ENCODE results near the gene PDCD4. TPM values are rescaled to one million over a fixed set of nuclear protein-coding genes. Genes with fewer than 3 reads are reported as not detected.

The PDCD4 gene
- total and polyA plus RNA-seq, 2 of the 8 experiments (the other 6 are each of a cell fraction or from before 2014, with no cell fraction given), result 3.3 to 26.8 TPM

DNA sequence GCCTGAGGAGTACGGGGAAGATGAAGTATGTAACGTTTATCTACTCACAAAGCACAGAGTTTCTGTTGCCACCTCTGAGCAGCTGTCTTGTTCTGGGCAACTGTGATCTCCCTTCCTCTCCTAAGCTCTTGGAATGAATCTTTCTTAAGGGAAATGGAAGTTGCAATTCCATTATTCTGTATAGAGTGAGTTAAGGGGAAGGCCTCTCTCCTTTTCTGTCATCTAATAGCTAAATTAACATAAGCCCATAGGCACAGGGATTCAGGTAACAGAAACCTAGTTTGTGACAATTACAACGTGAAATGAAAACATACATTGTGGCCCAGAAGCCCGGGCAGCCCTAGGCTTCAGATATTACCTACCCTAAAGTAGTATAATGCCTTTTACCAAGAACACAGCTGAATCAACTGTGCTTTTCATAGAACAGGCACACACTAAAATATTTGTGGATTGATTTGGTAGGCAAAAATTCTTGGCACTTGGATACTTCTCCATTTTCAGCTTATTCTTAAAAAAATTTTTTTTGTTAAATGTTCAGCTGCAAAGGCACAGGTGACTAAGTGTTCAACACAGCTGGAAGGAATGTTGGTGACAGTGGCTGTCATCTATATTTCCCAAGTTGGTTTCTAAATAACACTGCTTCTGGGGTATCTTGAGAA, 3.8 kb upstream of the PDCD4 start (continued):
- TF ChIP-seq, protein P1, sequence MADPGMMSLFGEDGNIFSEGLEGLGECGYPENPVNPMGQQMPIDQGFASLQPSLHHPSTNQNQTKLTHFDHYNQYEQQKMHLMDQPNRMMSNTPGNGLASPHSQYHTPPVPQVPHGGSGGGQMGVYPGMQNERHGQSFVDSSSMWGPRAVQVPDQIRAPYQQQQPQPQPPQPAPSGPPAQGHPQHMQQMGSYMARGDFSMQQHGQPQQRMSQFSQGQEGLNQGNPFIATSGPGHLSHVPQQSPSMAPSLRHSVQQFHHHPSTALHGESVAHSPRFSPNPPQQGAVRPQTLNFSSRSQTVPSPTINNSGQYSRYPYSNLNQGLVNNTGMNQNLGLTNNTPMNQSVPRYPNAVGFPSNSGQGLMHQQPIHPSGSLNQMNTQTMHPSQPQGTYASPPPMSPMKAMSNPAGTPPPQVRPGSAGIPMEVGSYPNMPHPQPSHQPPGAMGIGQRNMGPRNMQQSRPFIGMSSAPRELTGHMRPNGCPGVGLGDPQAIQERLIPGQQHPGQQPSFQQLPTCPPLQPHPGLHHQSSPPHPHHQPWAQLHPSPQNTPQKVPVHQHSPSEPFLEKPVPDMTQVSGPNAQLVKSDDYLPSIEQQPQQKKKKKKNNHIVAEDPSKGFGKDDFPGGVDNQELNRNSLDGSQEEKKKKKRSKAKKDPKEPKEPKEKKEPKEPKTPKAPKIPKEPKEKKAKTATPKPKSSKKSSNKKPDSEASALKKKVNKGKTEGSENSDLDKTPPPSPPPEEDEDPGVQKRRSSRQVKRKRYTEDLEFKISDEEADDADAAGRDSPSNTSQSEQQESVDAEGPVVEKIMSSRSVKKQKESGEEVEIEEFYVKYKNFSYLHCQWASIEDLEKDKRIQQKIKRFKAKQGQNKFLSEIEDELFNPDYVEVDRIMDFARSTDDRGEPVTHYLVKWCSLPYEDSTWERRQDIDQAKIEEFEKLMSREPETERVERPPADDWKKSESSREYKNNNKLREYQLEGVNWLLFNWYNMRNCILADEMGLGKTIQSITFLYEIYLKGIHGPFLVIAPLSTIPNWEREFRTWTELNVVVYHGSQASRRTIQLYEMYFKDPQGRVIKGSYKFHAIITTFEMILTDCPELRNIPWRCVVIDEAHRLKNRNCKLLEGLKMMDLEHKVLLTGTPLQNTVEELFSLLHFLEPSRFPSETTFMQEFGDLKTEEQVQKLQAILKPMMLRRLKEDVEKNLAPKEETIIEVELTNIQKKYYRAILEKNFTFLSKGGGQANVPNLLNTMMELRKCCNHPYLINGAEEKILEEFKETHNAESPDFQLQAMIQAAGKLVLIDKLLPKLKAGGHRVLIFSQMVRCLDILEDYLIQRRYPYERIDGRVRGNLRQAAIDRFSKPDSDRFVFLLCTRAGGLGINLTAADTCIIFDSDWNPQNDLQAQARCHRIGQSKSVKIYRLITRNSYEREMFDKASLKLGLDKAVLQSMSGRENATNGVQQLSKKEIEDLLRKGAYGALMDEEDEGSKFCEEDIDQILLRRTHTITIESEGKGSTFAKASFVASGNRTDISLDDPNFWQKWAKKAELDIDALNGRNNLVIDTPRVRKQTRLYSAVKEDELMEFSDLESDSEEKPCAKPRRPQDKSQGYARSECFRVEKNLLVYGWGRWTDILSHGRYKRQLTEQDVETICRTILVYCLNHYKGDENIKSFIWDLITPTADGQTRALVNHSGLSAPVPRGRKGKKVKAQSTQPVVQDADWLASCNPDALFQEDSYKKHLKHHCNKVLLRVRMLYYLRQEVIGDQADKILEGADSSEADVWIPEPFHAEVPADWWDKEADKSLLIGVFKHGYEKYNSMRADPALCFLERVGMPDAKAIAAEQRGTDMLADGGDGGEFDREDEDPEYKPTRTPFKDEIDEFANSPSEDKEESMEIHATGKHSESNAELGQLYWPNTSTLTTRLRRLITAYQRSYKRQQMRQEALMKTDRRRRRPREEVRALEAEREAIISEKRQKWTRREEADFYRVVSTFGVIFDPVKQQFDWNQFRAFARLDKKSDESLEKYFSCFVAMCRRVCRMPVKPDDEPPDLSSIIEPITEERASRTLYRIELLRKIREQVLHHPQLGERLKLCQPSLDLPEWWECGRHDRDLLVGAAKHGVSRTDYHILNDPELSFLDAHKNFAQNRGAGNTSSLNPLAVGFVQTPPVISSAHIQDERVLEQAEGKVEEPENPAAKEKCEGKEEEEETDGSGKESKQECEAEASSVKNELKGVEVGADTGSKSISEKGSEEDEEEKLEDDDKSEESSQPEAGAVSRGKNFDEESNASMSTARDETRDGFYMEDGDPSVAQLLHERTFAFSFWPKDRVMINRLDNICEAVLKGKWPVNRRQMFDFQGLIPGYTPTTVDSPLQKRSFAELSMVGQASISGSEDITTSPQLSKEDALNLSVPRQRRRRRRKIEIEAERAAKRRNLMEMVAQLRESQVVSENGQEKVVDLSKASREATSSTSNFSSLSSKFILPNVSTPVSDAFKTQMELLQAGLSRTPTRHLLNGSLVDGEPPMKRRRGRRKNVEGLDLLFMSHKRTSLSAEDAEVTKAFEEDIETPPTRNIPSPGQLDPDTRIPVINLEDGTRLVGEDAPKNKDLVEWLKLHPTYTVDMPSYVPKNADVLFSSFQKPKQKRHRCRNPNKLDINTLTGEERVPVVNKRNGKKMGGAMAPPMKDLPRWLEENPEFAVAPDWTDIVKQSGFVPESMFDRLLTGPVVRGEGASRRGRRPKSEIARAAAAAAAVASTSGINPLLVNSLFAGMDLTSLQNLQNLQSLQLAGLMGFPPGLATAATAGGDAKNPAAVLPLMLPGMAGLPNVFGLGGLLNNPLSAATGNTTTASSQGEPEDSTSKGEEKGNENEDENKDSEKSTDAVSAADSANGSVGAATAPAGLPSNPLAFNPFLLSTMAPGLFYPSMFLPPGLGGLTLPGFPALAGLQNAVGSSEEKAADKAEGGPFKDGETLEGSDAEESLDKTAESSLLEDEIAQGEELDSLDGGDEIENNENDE (IDR thresholded peaks at IDR 0.05; ENCODE audit: insufficient replicate concordance, low read length), result no peak
- TF ChIP-seq RNF2 (IDR thresholded peaks at IDR 0.05; ENCODE audit: borderline replicate concordance, low read depth, low read length, missing control alignments, poor library complexity, severe bottlenecking) (no peak), BCL11A (IDR thresholded peaks at IDR 0.05; ENCODE audit: low read depth in 2 of 2, low read length in 2 of 2) (no peak)
